Measurements from ENCODE around the gene LY9. TPM values are rescaled to one million over a fixed set of nuclear protein-coding genes. Genes with fewer than 3 reads are reported as not detected.

LY9 gene
- total RNA-seq, 1 donor from 2014 or later = not detected

- no peak overlapping the region for H3K27ac ChIP-seq
- no peak overlapping the region for H3K4me3 ChIP-seq
- H3K9me3 ChIP-seq (ENCODE audit: low read depth) = no peaks in the 10 kb centered on the region
- no peaks in the 10 kb centered on the region for H3K36me3 ChIP-seq
- Mint-ChIP-seq H3K27ac (no peak overlapping the region), H3K27me3 (ENCODE audit: insufficient read depth, low read depth) (peaks cover 3% of the 10 kb centered on the region), H3K9me3 (peaks cover 2% of the 10 kb centered on the region), H3K4me3 (no peak overlapping the region), H3K36me3 (no peaks in the 10 kb centered on the region), H3K4me1 (no peaks in the 10 kb centered on the region)
- H3F3A ChIP-seq (ENCODE audit: low read depth) = no peaks in the 10 kb centered on the region
- H3K4me1 ChIP-seq = no peaks in the 10 kb centered on the region
- no peaks in the 10 kb centered on the region for H3K79me2 ChIP-seq (ENCODE audit: low read depth)
- H4K20me1 ChIP-seq (ENCODE audit: low read depth) = no peaks in the 10 kb centered on the region
- H3K4me2 ChIP-seq = no peak overlapping the region
- H3K27me3 ChIP-seq = no peaks in the 10 kb centered on the region
- H3K9ac ChIP-seq = no peak overlapping the region
- no peak overlapping the region for H2AFZ ChIP-seq (replicated peaks)
- TF ChIP-seq EZH2phosphoT487 (IDR thresholded peaks at IDR 0.05) (no peak), EZH2 (IDR thresholded peaks at IDR 0.05) (no peak), CTCF (IDR thresholded peaks at IDR 0.05) (peak; percentile 33)
- no peak for DNase-seq (ENCODE audit: low spot score)
Measured at GRCh38 chr1:160877221-160877620, 81.2 kb downstream of the LY9 start.

Other genes with a start within 250 kb of the LY9 start
- gene CD84, start 216.7 kb upstream of the LY9 start, total RNA-seq (ENCODE audit: low replicate concordance) = not detected in 2 replicates
- gene SLAMF1, start 149.1 kb upstream of the LY9 start, total RNA-seq (ENCODE audit: low replicate concordance) = not detected in 2 replicates
- gene CD48, start 84.4 kb upstream of the LY9 start, total RNA-seq (ENCODE audit: low replicate concordance) = not detected in 2 replicates
- not detected in 2 replicates for gene SLAMF7, start 56.9 kb upstream of the LY9 start, total RNA-seq (ENCODE audit: low replicate concordance)
- gene CD244, start 66.7 kb downstream of the LY9 start, total RNA-seq (ENCODE audit: low replicate concordance) = not detected in 2 replicates
- not detected in 2 replicates for gene ITLN1, start 89.0 kb downstream of the LY9 start, total RNA-seq (ENCODE audit: low replicate concordance)
- not detected in 2 replicates for gene ITLN2, start 158.6 kb downstream of the LY9 start, total RNA-seq (ENCODE audit: low replicate concordance)
- 60.0 and 69.3 TPM in 2 replicates for gene F11R, start 225.0 kb downstream of the LY9 start, total RNA-seq (ENCODE audit: low replicate concordance)
- gene TSTD1, start 242.8 kb downstream of the LY9 start, total RNA-seq (ENCODE audit: low replicate concordance) = 29.9 and 59.9 TPM in 2 replicates
- gene USF1, start 249.8 kb downstream of the LY9 start, total RNA-seq (ENCODE audit: low replicate concordance) = 74.4 and 103 TPM in 2 replicates

All from neural progenitor cell (in vitro differentiated cells).